ENCODE results near the gene TMEM255B. TPM values are rescaled to one million over a fixed set of nuclear protein-coding genes. Genes with fewer than 3 reads are reported as not detected.

The TMEM255B gene
- total and polyA plus RNA-seq, 2 donors = 4.9 to 17.5 TPM

Other genes with a start within 250 kb of the TMEM255B start
- gene TFDP1, start 174.5 kb upstream of the TMEM255B start, total RNA-seq = 44.4 TPM
- gene TFDP1, start 174.5 kb upstream of the TMEM255B start, polyA plus RNA-seq = 33.6 TPM
- gene ATP4B, start 101.0 kb upstream of the TMEM255B start, total RNA-seq = not detected
- not detected for gene ATP4B, start 101.0 kb upstream of the TMEM255B start, polyA plus RNA-seq
- 0.05 TPM for gene GRK1, start 92.0 kb upstream of the TMEM255B start, total RNA-seq
- 0.03 TPM for gene GRK1, start 92.0 kb upstream of the TMEM255B start, polyA plus RNA-seq
- gene GAS6, start 104.8 kb downstream of the TMEM255B start, total RNA-seq = 55.1 TPM
- gene GAS6, start 104.8 kb downstream of the TMEM255B start, polyA plus RNA-seq = 327 TPM
- 0.85 TPM for gene C13orf46, start 214.8 kb downstream of the TMEM255B start, total RNA-seq
- gene C13orf46, start 214.8 kb downstream of the TMEM255B start, polyA plus RNA-seq = 0.38 TPM